HG03460 (cell line): Measurements from ENCODE around the gene GSTP1.
"Not testable (repeated sequence)": the region's sequence is repeated elsewhere in the genome, so short reads cannot be mapped to it uniquely, and the experiment has no call there.

Experiments
- ATAC-seq: cut with Tn5 transposase; IDR thresholded peaks from one replicate; pipeline ENCODE4 v1.9.1; 2021; ENCODE audit not compliant: unreplicated experiment

GSTP1 gene

GRCh38 chr11:67562963-67563704 lies 20.5 kb upstream of the GSTP1 start:
- no peak for ATAC-seq

GRCh38 chr11:67563705-67564114 lies 19.9 kb upstream of the GSTP1 start:
- ATAC-seq, result not testable (repeated sequence)

GRCh38 chr11:67564230-67564629 lies 19.4 kb upstream of the GSTP1 start:
- no peak for ATAC-seq

GRCh38 chr11:67571443-67571842 lies 12.2 kb upstream of the GSTP1 start:
- no peak for ATAC-seq

GRCh38 chr11:67572305-67572704 lies 11.3 kb upstream of the GSTP1 start:
- no peak for ATAC-seq

- no peak for ATAC-seq
Measured at GRCh38 chr11:67572747-67573419, 10.7 kb upstream of the GSTP1 start.

GRCh38 chr11:67574938-67575337 lies 8.7 kb upstream of the GSTP1 start:
- ATAC-seq, result no peak

GRCh38 chr11:67576735-67577475 lies 6.7 kb upstream of the GSTP1 start:
- ATAC-seq, result no peak

GRCh38 chr11:67577951-67578350 lies 5.7 kb upstream of the GSTP1 start:
- no peak for ATAC-seq

- no peak for ATAC-seq
Measured at GRCh38 chr11:67581469-67581868, 2.1 kb upstream of the GSTP1 start.

- ATAC-seq, result no peak
Measured at GRCh38 chr11:67582011-67582410, 1.6 kb upstream of the GSTP1 start.

GRCh38 chr11:67584205-67584880 lies 731 bp downstream of the GSTP1 start:
- no peak for ATAC-seq

GRCh38 chr11:67584881-67585873 lies 1.6 kb downstream of the GSTP1 start:
- no peak for ATAC-seq

GRCh38 chr11:67585911-67586310 lies 2.3 kb downstream of the GSTP1 start:
- no peak for ATAC-seq

- no peak for ATAC-seq
Measured at GRCh38 chr11:67586568-67587250, 3.1 kb downstream of the GSTP1 start.

- ATAC-seq, result peak; percentile 25
Measured at GRCh38 chr11:67588136-67588503, 4.5 kb downstream of the GSTP1 start.

- not testable (repeated sequence) for ATAC-seq
Measured at GRCh38 chr11:67588899-67589415, 5.3 kb downstream of the GSTP1 start.

GRCh38 chr11:67592880-67593564 lies 9.4 kb downstream of the GSTP1 start:
- no peak for ATAC-seq

- no peak for ATAC-seq
Measured at GRCh38 chr11:67593565-67593905, 9.9 kb downstream of the GSTP1 start.
